Mucosa of stomach (tissue), 1 donor: ENCODE results near the gene DET1.

ENCODE experiments used
- H3K27me3 ChIP-seq: one replicate; pipeline ENCODE4 v1.7.0; 2013; ENCODE audit warnings: mild to moderate bottlenecking, low read length; ENCODE audit not compliant: control insufficient read depth, insufficient read depth
- H3K36me3 ChIP-seq: one replicate; pipeline ENCODE4 v1.7.0; 2013; ENCODE audit warnings: low read length; ENCODE audit not compliant: control insufficient read depth, insufficient read depth
- H3K4me1 ChIP-seq: one replicate; pipeline ENCODE4 v1.7.0; 2013; ENCODE audit warnings: mild to moderate bottlenecking, low read length; ENCODE audit not compliant: control insufficient read depth, insufficient read depth
- H3K4me3 ChIP-seq: one replicate; pipeline ENCODE4 v1.7.0; 2013; ENCODE audit warnings: low read length
- H3K9ac ChIP-seq: one replicate; pipeline ENCODE4 v1.7.0; 2013; ENCODE audit warnings: mild to moderate bottlenecking, low read length, moderate library complexity
- H3K9me3 ChIP-seq: one replicate; pipeline ENCODE4 v1.7.0; 2013; ENCODE audit warnings: mild to moderate bottlenecking, low read length, moderate library complexity; ENCODE audit not compliant: control insufficient read depth
- donor health status: Pancreatic carcinoma.

The DET1 gene

DNA sequence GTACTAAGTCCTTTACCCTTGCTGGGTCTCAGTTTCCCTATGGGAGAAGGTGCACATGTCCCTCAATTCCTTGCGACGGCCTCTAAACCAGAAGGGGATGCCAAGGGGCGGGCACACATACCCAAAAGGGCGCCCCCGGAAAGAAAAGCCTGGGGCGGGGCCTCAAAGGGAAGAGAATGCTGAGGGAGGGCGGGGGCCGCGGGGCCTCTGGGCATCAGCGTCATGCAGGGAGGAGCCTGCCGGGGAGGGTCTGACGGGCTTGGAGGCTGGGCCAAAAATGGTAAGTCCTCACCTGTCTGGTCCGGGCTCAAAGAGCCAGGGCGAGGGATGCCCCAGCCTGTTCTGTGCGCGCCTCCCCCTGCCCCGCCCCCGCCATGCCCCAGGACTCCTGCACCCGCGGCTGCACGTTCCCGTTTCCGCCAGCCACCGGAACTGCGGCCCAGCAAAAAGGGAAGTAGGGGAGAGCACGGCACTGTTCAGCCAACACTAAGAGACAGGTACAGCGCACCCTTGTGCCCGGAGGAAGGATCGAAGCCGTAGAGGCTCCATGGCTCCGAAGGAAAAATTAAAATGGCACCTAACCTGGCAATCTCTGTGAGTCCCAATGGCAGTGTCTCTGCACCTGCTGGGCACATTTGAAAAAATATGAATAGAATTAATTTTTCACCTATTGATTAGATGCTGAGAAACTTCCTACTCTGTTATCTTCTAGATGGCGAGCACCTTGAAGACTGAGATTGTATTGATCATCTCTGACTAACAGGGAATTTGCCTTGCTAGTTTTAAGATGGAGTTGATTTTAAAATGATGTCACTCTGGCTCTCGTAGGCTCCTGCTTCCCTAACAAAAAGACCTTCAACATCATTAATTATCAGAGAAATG lies at the start of gene DET1:
Gene DET1 (minus strand): TSS at position 434 of the 882 bp plus-strand sequence. CDS start 14,976 bp downstream, outside the sequence.
- H3K4me1 ChIP-seq = no peaks in the 10 kb centered on the region
- peak within 1 kb of the TSS; percentile 69 for H3K4me3 ChIP-seq
- H3K9me3 ChIP-seq = no peaks in the 10 kb centered on the region
- no peaks in the 10 kb centered on the region for H3K36me3 ChIP-seq
- no peaks in the 10 kb centered on the region for H3K27me3 ChIP-seq
- H3K9ac ChIP-seq = peak within 1 kb of the TSS; percentile 67

DNA sequence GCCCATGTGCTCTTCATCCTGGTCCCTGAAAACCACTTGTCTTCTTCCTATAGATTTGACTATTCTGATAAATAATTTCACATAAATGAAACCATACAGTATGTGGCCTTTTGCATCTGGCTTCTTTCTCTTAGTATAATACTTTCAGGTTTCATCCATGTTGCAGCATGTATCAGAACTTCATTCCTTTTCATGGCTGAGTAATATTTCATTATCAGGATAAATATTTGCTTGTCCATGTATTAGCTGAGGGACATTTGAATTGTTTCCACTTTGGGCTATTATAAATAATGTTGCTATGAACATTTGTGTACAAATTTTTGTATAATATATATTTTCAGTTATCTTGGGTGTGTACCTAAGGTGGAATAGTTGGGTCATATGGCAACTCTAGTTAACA lies 44.9 kb upstream of the DET1 start:
- H3K9me3 ChIP-seq = no peaks in the 10 kb centered on the region
- H3K4me3 ChIP-seq = no peak overlapping the region
- H3K4me1 ChIP-seq = no peaks in the 10 kb centered on the region
- H3K36me3 ChIP-seq = no peaks in the 10 kb centered on the region
- H3K27me3 ChIP-seq = no peaks in the 10 kb centered on the region
- H3K9ac ChIP-seq = no peak overlapping the region

DNA sequence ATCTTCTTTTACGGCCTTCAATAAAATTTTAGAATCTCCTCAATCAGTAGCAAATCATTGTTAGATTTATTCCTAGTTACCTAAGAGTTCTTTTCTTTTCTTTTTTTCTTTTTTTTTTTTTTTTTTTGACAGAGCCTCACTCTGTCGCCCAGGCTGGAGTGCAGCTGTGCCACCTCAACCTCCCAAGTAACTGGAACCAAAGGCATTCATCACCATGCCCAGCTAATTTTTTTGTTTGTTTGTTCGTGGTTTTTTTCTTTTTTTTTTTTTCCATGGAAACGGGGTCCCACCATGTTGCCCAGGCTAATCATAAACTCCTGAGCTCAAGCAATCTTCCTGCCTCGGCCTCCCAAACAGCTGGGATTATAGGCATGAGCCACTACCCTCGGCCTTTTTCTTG lies 44.3 kb upstream of the DET1 start:
- Histone ChIP-seq H3K9me3 (no peaks in the 10 kb centered on the region), H3K36me3 (no peaks in the 10 kb centered on the region), H3K4me1 (no peaks in the 10 kb centered on the region), H3K9ac (no peak overlapping the region), H3K4me3 (no peak overlapping the region), H3K27me3 (no peaks in the 10 kb centered on the region)

DNA sequence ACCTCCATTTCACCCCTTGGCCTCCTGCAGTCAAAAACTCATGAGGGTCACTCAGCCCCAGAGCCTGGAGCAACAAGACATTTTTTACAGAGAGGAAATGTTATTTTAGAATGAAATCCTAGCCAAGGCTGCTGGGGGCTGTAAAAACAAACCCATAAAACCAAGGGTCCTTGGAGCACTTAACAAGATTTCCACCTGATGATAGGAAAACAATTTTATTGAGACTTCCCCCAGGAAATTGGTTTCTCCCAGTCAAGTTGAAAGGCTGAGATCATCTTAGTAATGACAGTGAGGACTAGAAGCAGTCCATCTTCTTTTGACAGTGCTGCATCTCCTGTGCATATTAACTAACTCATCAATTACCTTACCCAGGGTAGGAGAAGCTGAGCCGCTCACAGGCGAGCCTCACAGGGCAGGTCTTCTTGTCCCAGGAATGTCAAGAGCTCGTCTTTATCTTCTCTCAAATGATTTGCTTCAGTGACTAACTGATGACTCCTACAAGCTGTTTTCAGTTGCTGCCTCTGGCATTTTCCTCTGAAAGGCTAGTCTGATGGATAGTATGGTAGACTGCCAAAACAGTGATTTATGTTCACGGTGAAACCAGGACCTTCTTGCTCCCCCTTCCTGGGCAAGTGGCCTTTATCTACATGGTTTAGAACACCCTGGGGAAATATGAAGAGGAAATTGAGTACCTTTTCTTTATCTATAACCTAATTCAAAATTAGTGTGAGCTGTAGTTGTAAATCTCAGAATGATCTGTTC lies 40.1 kb upstream of the DET1 start:
- H3K36me3 ChIP-seq = no peaks in the 10 kb centered on the region
- H3K9me3 ChIP-seq = no peaks in the 10 kb centered on the region
- H3K27me3 ChIP-seq = no peaks in the 10 kb centered on the region
- H3K4me1 ChIP-seq = no peaks in the 10 kb centered on the region
- no peak overlapping the region for H3K4me3 ChIP-seq
- no peak overlapping the region for H3K9ac ChIP-seq

DNA sequence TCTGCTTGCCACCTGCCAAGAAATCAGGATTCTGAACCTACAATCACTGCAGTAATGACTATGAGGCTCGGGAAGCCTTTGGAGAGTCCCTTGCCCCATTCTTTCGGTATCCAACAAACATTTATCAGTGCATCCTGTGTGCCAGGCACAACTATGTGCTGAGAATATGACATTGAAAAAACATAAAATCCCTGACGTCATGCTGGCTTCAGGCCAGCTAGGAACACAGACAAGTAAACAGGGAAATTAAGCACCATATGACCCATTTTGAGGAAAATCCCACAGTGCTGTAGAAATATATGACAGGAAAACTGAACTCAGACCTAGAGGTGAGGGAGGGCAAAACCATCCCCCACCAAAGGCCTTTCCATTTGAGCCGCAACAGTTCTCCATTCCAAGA lies 34.1 kb upstream of the DET1 start:
- no peak overlapping the region for H3K9ac ChIP-seq
- H3K27me3 ChIP-seq = no peaks in the 10 kb centered on the region
- H3K4me3 ChIP-seq = no peak overlapping the region
- no peaks in the 10 kb centered on the region for H3K36me3 ChIP-seq
- no peaks in the 10 kb centered on the region for H3K4me1 ChIP-seq
- no peaks in the 10 kb centered on the region for H3K9me3 ChIP-seq

DNA sequence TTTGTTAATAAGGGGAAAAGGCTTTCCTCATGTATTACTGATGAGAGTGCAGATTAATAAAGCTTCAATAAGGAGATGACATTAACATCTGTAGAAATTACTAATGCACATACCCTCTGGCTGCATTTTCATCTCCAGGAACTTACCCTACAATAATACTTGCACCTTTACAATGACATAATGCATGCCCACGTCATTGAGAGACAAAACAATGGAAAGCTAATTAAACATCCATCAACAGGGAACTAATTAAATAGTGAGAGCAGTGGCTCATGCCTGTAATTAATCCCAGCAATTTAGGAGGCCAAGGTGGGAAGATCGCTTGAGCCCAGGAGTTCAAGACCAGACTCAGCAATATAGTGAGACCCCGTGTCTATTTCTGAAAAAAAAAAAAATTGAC lies 32.8 kb upstream of the DET1 start:
- no peak overlapping the region for H3K9ac ChIP-seq
- no peaks in the 10 kb centered on the region for H3K9me3 ChIP-seq
- no peaks in the 10 kb centered on the region for H3K27me3 ChIP-seq
- H3K4me1 ChIP-seq = no peaks in the 10 kb centered on the region
- no peak overlapping the region for H3K4me3 ChIP-seq
- no peaks in the 10 kb centered on the region for H3K36me3 ChIP-seq

DNA sequence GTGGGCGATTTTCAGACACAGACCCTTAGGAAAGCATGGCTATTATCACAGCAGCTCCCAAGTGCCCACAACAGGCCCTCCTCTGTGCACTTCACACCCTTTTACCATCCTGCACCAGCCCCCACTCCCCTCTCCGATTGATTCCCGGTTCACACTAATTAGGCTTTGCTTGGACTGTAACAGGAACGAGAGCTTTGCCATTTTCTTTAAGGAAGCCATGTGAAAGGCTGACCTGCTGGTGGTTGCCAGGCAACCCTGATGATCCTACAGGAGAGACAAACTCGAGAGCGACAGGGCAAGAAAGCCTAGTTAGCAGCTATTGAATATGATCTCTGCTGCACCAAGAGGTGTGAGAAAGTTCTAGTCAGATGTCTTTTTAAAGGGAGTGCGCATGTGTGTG lies 28.2 kb upstream of the DET1 start:
- Histone ChIP-seq H3K4me1 (no peaks in the 10 kb centered on the region), H3K9ac (no peak overlapping the region), H3K36me3 (no peaks in the 10 kb centered on the region), H3K4me3 (no peak overlapping the region), H3K27me3 (peaks cover 4% of the 10 kb centered on the region), H3K9me3 (no peaks in the 10 kb centered on the region)

DNA sequence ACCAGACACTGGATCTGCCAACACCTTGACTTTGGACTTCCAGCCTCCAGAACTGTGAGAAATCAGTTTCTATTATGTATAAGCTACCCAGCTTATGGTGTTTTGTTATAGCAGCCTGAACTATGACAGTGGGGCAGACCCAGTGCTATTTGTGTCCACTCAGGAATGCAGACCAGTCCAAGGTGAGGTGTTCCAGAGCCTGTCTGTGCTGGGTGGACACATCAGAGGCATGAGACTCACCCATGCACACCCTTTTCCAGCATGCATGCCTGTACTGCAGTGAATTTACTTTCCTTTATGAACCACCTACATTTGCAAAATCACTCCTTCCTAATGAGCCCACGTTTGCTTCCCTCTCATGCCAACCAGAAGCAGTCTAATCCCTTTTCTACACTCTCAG lies 27.6 kb upstream of the DET1 start:
- Histone ChIP-seq H3K4me1 (no peaks in the 10 kb centered on the region), H3K36me3 (no peaks in the 10 kb centered on the region), H3K9ac (no peak overlapping the region), H3K9me3 (no peaks in the 10 kb centered on the region), H3K27me3 (peaks cover 4% of the 10 kb centered on the region), H3K4me3 (no peak overlapping the region)

DNA sequence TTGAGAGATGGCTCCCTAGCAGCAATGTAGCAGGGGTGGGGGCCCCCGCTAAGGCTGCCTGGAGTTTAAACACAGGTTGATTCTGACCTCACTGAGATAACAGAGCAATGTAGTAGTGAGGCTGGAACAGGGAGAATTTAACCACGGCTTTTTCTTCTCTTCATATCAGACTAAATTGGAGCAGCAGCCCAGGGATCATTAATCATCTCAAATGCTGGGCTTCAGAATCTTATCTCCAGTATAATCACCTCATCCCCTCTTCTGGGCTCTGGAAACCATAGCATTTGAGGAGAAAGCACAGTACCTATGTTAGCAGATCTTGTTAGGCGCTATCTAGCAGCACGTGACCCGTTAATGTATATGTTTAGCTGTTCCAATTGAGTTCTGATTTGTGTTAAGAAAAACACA lies 25.4 kb upstream of the DET1 start:
- no peak overlapping the region for H3K4me3 ChIP-seq
- H3K27me3 ChIP-seq = peaks cover 4% of the 10 kb centered on the region
- no peaks in the 10 kb centered on the region for H3K4me1 ChIP-seq
- H3K36me3 ChIP-seq = no peaks in the 10 kb centered on the region
- H3K9me3 ChIP-seq = no peaks in the 10 kb centered on the region
- no peak overlapping the region for H3K9ac ChIP-seq

DNA sequence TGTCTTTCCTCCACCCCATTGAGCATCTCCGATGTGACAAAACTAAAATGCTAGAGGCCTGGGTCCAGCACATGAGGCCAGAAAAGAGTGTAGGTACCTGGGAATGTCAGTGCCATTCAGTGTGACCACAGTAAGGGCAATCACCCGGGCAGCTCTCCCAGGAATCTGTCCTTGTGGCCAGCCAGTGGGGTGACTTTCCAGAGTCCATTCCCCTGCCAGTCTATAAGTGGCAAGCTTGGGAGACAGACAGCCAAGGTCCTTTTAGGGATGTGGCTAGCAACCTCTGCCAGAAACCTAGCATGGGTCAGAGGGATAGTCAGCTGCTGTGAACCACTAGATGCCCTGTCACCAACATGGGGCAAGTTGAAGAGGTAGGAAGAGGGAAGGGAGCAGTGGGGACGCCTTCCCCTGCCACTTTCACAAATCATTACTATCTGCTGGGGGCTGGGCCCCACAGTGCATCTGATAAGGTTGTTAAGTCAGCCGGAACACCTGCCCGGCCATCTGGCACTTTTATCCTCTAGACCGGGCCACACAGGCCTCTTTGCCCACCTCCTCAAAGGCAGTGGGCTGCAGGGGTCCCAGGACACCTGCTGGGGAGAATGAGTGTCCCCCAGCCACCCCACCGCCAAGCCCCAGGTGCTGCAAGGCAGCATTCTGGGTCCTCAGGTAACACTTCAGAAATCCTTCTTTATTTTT lies 24.8 kb upstream of the DET1 start:
- H3K9me3 ChIP-seq = no peaks in the 10 kb centered on the region
- H3K27me3 ChIP-seq = peaks cover 4% of the 10 kb centered on the region
- no peaks in the 10 kb centered on the region for H3K4me1 ChIP-seq
- H3K36me3 ChIP-seq = no peaks in the 10 kb centered on the region
- H3K4me3 ChIP-seq = no peak overlapping the region
- H3K9ac ChIP-seq = no peak overlapping the region

DNA sequence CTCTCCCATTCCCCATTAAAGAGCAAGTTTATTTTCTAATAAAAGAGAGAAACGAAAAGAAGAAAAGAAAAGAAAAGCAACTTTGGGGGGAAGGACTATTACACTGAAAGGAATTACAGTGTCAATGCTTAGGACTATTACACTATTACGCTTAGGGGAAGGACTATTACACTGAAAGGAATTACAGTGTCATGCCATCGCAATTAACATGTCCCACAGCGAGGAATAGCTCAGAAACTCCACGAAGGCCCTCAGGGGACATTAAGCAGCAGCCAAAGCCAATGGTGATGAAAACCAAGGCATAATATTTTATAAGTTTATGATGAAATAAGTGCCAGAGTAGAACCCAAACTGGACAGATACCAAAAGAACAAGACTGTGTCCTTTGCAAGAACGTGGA lies 22.1 kb upstream of the DET1 start:
- peaks cover 4% of the 10 kb centered on the region for H3K27me3 ChIP-seq
- H3K9ac ChIP-seq = no peak overlapping the region
- H3K4me3 ChIP-seq = no peak overlapping the region
- no peaks in the 10 kb centered on the region for H3K9me3 ChIP-seq
- H3K36me3 ChIP-seq = no peaks in the 10 kb centered on the region
- no peaks in the 10 kb centered on the region for H3K4me1 ChIP-seq

DNA sequence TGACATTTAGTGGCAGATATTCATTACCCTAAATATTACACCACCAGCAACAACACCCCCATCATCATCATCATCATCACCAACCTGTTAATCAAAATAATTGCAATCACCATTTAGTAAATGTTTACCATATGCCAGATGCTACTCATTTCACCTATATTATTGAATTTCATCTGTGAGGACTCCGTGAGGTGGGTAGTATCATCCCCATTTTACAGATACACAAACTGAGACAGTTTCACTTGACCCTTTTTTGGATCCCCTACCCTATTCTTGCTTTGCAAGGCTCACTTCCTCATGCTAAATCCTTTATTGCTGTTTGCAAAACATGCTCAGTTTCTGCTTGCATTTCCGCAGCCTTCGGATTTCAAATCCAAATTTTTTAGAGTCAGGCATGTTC lies 18.3 kb upstream of the DET1 start:
- H3K36me3 ChIP-seq = no peaks in the 10 kb centered on the region
- no peaks in the 10 kb centered on the region for H3K4me1 ChIP-seq
- H3K9me3 ChIP-seq = no peaks in the 10 kb centered on the region
- H3K4me3 ChIP-seq = no peak overlapping the region
- H3K27me3 ChIP-seq = no peaks in the 10 kb centered on the region
- H3K9ac ChIP-seq = no peak overlapping the region
